ENCODE results near the gene THRAP3. TPM values are rescaled to one million over a fixed set of nuclear protein-coding genes. Genes with fewer than 3 reads are reported as not detected.
A peak's percentile ranks its signal among the peaks of the same experiment; 100 is the strongest.

The THRAP3 gene
- total RNA-seq, 2 experiments from 2014 or later = 128 to 133 TPM

- H3K4me3 Mint-ChIP-seq = no peak overlapping the region
- H3K27ac Mint-ChIP-seq = no peak overlapping the region
- peaks cover 8% of the 10 kb centered on the region for H3K4me1 Mint-ChIP-seq
- no peak for DNase-seq
- no peaks in the 10 kb centered on the region for H3K27me3 Mint-ChIP-seq
- CTCF ChIA-PET = interaction anchor here (0.7 to 1.1 kb wide), 3 partner anchors 11 to 816 kb away, joined by 3 to 6 read pairs (median 3); partner anchors contain the start of gene TRAPPC3
- H3K36me3 Mint-ChIP-seq (ENCODE audit: low read depth) = peaks cover 31% of the 10 kb centered on the region
- no peaks in the 10 kb centered on the region for H3K9me3 Mint-ChIP-seq
- POLR2A ChIA-PET = no interaction called here
Measured at GRCh38 chr1:36274201-36274600, 50.0 kb downstream of the THRAP3 start.

- peaks cover 27% of the 10 kb centered on the region for H3K36me3 Mint-ChIP-seq (ENCODE audit: low read depth)
- no peaks in the 10 kb centered on the region for H3K9me3 Mint-ChIP-seq
- H3K4me3 Mint-ChIP-seq = no peak overlapping the region
- peaks cover 21% of the 10 kb centered on the region for H3K4me1 Mint-ChIP-seq
- H3K27me3 Mint-ChIP-seq = no peaks in the 10 kb centered on the region
- no peak for DNase-seq
- CTCF ChIA-PET = interaction anchor here (1.0 kb wide), 1 partner anchor 9 kb away, joined by 4 read pairs; no protein-coding TSS in a partner anchor
- no peak overlapping the region for H3K27ac Mint-ChIP-seq
- POLR2A ChIA-PET = interaction anchor here (0.6 kb wide), 1 partner anchor 9 kb away, joined by 3 read pairs; no protein-coding TSS in a partner anchor
Measured at GRCh38 chr1:36276688-36277087, 52.4 kb downstream of the THRAP3 start.

GRCh38 chr1:36279110-36279788, 55.0 kb downstream of the THRAP3 start:
- H3K27me3 Mint-ChIP-seq = no peaks in the 10 kb centered on the region
- no peak for DNase-seq
- CTCF ChIA-PET = interaction anchor here (0.5 to 5.9 kb wide), 4 partner anchors 9 to 129 kb away, joined by 3 to 40 read pairs (median 4); partner anchors contain the start of gene TRAPPC3
- POLR2A ChIA-PET = interaction anchor here (0.8 to 2.4 kb wide), 4 partner anchors 10 to 130 kb away, joined by 3 to 6 read pairs (median 4); partner anchors contain the start of genes THRAP3 and TRAPPC3
- H3K4me1 Mint-ChIP-seq = peaks cover 24% of the 10 kb centered on the region
- H3K36me3 Mint-ChIP-seq (ENCODE audit: low read depth) = peaks cover 22% of the 10 kb centered on the region
- no peak overlapping the region for H3K4me3 Mint-ChIP-seq
- H3K27ac Mint-ChIP-seq = no peak overlapping the region
- H3K9me3 Mint-ChIP-seq = no peaks in the 10 kb centered on the region

- Mint-ChIP-seq H3K9me3 (no peaks in the 10 kb centered on the region), H3K4me1 (peaks cover 24% of the 10 kb centered on the region), H3K27me3 (no peaks in the 10 kb centered on the region), H3K36me3 (ENCODE audit: low read depth) (peaks cover 20% of the 10 kb centered on the region), H3K4me3 (no peak overlapping the region), H3K27ac (no peak overlapping the region)
- no peak for DNase-seq
- ChIA-PET CTCF (interaction anchor here (0.5 to 5.9 kb wide), 5 partner anchors 8 to 170 kb away, joined by 3 to 40 read pairs (median 3); partner anchors contain the start of gene TRAPPC3), POLR2A (interaction anchor here (0.8 to 2.4 kb wide), 3 partner anchors 10 to 130 kb away, joined by 3 to 6 read pairs (median 3); partner anchors contain the start of genes THRAP3 and TRAPPC3)
Measured at GRCh38 chr1:36279789-36280296, 55.6 kb downstream of the THRAP3 start.

DNA sequence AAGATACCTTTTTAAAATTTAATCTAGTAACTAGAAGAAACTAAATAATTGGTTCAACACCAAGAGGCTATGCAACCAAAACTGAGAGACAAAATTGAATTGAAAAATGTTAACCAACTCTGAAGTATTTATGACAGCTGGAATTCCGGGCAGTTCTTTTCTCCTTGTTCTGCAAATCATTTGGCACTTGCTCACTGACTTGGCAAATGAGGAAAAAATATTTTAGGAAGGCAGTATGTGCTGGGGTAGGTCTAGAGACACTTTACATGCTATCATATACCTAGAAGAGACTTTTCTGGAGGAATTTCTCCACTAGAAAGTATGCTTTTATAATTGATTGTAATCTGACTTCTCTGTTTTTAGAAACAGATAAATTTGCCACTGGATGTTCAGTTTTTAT, 59.8 kb downstream of the THRAP3 start:
- peaks cover 32% of the 10 kb centered on the region for H3K4me1 Mint-ChIP-seq
- no peaks in the 10 kb centered on the region for H3K9me3 Mint-ChIP-seq
- no peak for DNase-seq
- H3K27ac Mint-ChIP-seq = no peak overlapping the region
- no peak overlapping the region for H3K4me3 Mint-ChIP-seq
- ChIA-PET CTCF (interaction anchor here (1.2 to 5.9 kb wide), 5 partner anchors 16 to 189 kb away, joined by 3 to 40 read pairs (median 4); partner anchors contain the start of gene TRAPPC3), POLR2A (interaction anchor here (1.2 kb wide), 1 partner anchor 60 kb away, joined by 3 read pairs; the partner anchor contains the start of gene THRAP3)
- no peaks in the 10 kb centered on the region for H3K27me3 Mint-ChIP-seq
- H3K36me3 Mint-ChIP-seq (ENCODE audit: low read depth) = peaks cover 54% of the 10 kb centered on the region

GRCh38 chr1:36284517-36284916, 60.3 kb downstream of the THRAP3 start:
- Mint-ChIP-seq H3K9me3 (no peaks in the 10 kb centered on the region), H3K36me3 (ENCODE audit: low read depth) (peaks cover 58% of the 10 kb centered on the region), H3K4me3 (no peak overlapping the region), H3K27me3 (no peaks in the 10 kb centered on the region), H3K27ac (no peak overlapping the region), H3K4me1 (peaks cover 29% of the 10 kb centered on the region)
- POLR2A ChIA-PET = interaction anchor here (1.2 to 1.7 kb wide), 2 partner anchors 61 to 84 kb away, joined by 3 to 6 read pairs; partner anchors contain the start of gene THRAP3
- CTCF ChIA-PET = interaction anchor here (1.5 to 5.9 kb wide), 8 partner anchors 14 to 184 kb away, joined by 4 to 54 read pairs (median 12); partner anchors contain the start of gene TRAPPC3
- DNase-seq = no peak

- POLR2A ChIA-PET = interaction anchor here (0.9 to 2.5 kb wide), 8 partner anchors 36 to 136 kb away, joined by 3 to 16 read pairs (median 5); partner anchors contain the start of genes MAP7D1, THRAP3 and TRAPPC3
- Mint-ChIP-seq H3K27me3 (no peaks in the 10 kb centered on the region), H3K9me3 (no peaks in the 10 kb centered on the region), H3K4me3 (no peak overlapping the region), H3K36me3 (ENCODE audit: low read depth) (peaks cover 65% of the 10 kb centered on the region), H3K27ac (peak overlapping the region; percentile 61), H3K4me1 (peaks cover 21% of the 10 kb centered on the region)
- peak; percentile 65 for DNase-seq
- CTCF ChIA-PET = interaction anchor here (0.6 to 3.7 kb wide), 47 partner anchors 9 to 196 kb away, joined by 3 to 54 read pairs (median 4); partner anchors contain the start of genes ADPRS, SH3D21, THRAP3 and TRAPPC3
Measured at GRCh38 chr1:36285443-36286101, 61.3 kb downstream of the THRAP3 start.

GRCh38 chr1:36286802-36287201, 62.6 kb downstream of the THRAP3 start:
- no peaks in the 10 kb centered on the region for H3K27me3 Mint-ChIP-seq
- no peak overlapping the region for H3K4me3 Mint-ChIP-seq
- peaks cover 76% of the 10 kb centered on the region for H3K36me3 Mint-ChIP-seq (ENCODE audit: low read depth)
- DNase-seq = no peak
- H3K4me1 Mint-ChIP-seq = peaks cover 18% of the 10 kb centered on the region
- ChIA-PET CTCF (interaction anchor here (1.0 to 3.7 kb wide), 8 partner anchors 15 to 191 kb away, joined by 3 to 35 read pairs (median 6); partner anchors contain the start of gene TRAPPC3), POLR2A (interaction anchor here (0.9 to 2.5 kb wide), 3 partner anchors 63 to 128 kb away, joined by 3 to 11 read pairs (median 4); partner anchors contain the start of gene THRAP3)
- no peak overlapping the region for H3K27ac Mint-ChIP-seq
- no peaks in the 10 kb centered on the region for H3K9me3 Mint-ChIP-seq

- Mint-ChIP-seq H3K9me3 (no peaks in the 10 kb centered on the region), H3K27ac (no peak overlapping the region), H3K27me3 (no peaks in the 10 kb centered on the region), H3K36me3 (ENCODE audit: low read depth) (peaks cover 79% of the 10 kb centered on the region), H3K4me1 (peaks cover 16% of the 10 kb centered on the region), H3K4me3 (no peak overlapping the region)
- POLR2A ChIA-PET = interaction anchor here (2.5 kb wide), 1 partner anchor 64 kb away, joined by 11 read pairs; the partner anchor contains the start of gene THRAP3
- CTCF ChIA-PET = interaction anchor here (0.5 to 3.7 kb wide), 8 partner anchors 8 to 192 kb away, joined by 3 to 35 read pairs (median 3); partner anchors contain the start of gene TRAPPC3
- no peak for DNase-seq
Measured at GRCh38 chr1:36287595-36287994, 63.4 kb downstream of the THRAP3 start.

GRCh38 chr1:36295390-36295789, 71.1 kb downstream of the THRAP3 start:
- H3K4me3 Mint-ChIP-seq = no peak overlapping the region
- H3K27ac Mint-ChIP-seq = peak overlapping the region; percentile 29
- no peaks in the 10 kb centered on the region for H3K9me3 Mint-ChIP-seq
- no peak for DNase-seq
- ChIA-PET CTCF (interaction anchor here (1.5 kb wide), 1 partner anchor 10 kb away, joined by 7 read pairs; no protein-coding TSS in a partner anchor), POLR2A (no interaction called here)
- no peaks in the 10 kb centered on the region for H3K27me3 Mint-ChIP-seq
- H3K4me1 Mint-ChIP-seq = peaks cover 8% of the 10 kb centered on the region
- peaks cover 69% of the 10 kb centered on the region for H3K36me3 Mint-ChIP-seq (ENCODE audit: low read depth)

DNA sequence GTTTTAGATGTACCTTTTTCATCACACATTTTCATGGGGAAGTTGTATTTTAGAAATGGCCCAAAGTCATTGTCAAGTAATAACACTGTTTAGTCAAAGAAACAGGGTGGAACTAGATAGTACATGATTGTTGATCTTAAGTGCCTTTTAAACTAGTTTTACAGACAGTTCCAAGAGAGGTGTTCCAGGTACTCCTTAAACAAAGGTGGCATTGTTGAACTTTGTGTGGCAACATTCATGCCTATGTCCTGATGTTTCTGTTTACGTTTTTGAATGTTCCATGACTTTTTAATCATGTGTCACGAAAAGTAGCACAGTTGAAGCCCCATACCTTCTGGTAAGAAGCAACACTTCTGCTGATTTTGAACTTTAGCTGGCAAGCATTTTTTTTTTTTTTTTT, 72.8 kb downstream of the THRAP3 start:
- Mint-ChIP-seq H3K27me3 (no peaks in the 10 kb centered on the region), H3K36me3 (ENCODE audit: low read depth) (peaks cover 68% of the 10 kb centered on the region), H3K27ac (no peak overlapping the region), H3K9me3 (no peaks in the 10 kb centered on the region), H3K4me3 (no peak overlapping the region), H3K4me1 (peaks cover 11% of the 10 kb centered on the region)
- no peak for DNase-seq
- POLR2A ChIA-PET = no interaction called here
- CTCF ChIA-PET = interaction anchor here (0.8 to 2.9 kb wide), 3 partner anchors 9 to 24 kb away, joined by 3 to 9 read pairs (median 8); partner anchors contain the start of gene SH3D21

- Mint-ChIP-seq H3K4me3 (no peak overlapping the region), H3K27ac (no peak overlapping the region), H3K36me3 (ENCODE audit: low read depth) (peaks cover 72% of the 10 kb centered on the region), H3K27me3 (no peaks in the 10 kb centered on the region), H3K4me1 (peaks cover 11% of the 10 kb centered on the region), H3K9me3 (no peaks in the 10 kb centered on the region)
- POLR2A ChIA-PET = no interaction called here
- CTCF ChIA-PET = interaction anchor here (0.7 to 2.9 kb wide), 3 partner anchors 8 to 203 kb away, joined by 4 to 9 read pairs (median 8); partner anchors contain the start of gene SH3D21
- no peak for DNase-seq
Measured at GRCh38 chr1:36298640-36299039, 74.4 kb downstream of the THRAP3 start.
